Uterus (tissue), 2 donors: Measurements from ENCODE around the gene OSBPL7.

Experiments
- CTCF ChIP-seq, 4 experiments: fragments of 200-600 bp in 2 of 4; fragments of 450-650 bp in 2 of 4; sonication (generic) in 2 of 4; IDR thresholded peaks; one replicate each; pipeline ENCODE4 v1.5.1; 2016 to 2019; ENCODE audit warnings: antibody characterized with exemption in 4 of 4, mild to moderate bottlenecking in 2 of 4, moderate library complexity in 1 of 4
- POLR2A ChIP-seq, 2 donors: fragments of 450-650 bp; IDR thresholded peaks; one replicate each; pipeline ENCODE4 v1.6.1; 2016; ENCODE audit warnings: antibody characterized with exemption in 2 of 2, mild to moderate bottlenecking in 1 of 2, moderate library complexity in 1 of 2

DNA sequence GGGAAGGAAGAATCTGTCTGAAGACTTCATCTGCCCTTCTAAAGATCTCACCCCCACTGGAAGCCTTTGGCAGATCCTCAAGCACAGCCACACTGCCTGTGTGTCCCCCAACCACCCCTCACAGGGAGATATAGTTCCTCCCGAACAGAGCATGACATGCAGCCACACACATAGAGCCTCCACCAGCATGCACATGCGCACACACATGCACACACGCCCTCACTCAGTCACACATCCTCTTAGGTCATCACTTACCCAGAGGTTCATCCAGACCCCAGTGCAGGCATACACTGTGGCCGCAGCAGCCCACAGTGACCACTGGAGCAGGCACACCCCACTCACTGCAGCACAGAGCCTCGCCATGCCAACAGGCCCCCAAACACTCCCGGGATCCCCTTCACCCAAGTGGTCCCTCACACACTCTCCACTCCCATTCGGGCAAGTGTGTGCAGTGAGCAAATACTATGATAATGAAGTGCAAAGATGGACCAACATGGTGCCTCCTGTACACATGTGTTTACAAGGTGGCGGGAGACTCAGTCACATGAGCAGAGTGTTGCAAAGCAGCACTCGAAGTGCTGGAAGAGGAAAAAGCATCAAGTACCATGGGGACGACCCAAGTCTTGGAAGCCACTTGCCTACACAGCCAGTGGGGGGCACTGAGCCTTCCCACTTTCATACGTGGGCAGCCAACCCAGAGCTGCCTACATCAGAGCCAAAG, 46.4 kb upstream of the OSBPL7 start:
- TF ChIP-seq CTCF (IDR thresholded peaks at IDR 0.05) (no peak), POLR2A (IDR thresholded peaks at IDR 0.05) (no peak)
